ENCODE results near the gene C21orf91. TPM values are rescaled to one million over a fixed set of nuclear protein-coding genes. Genes with fewer than 3 reads are reported as not detected.

C21orf91 gene
- total and polyA plus RNA-seq, 4 donors = 1.8 to 7.2 (median 4.4) TPM

DNA sequence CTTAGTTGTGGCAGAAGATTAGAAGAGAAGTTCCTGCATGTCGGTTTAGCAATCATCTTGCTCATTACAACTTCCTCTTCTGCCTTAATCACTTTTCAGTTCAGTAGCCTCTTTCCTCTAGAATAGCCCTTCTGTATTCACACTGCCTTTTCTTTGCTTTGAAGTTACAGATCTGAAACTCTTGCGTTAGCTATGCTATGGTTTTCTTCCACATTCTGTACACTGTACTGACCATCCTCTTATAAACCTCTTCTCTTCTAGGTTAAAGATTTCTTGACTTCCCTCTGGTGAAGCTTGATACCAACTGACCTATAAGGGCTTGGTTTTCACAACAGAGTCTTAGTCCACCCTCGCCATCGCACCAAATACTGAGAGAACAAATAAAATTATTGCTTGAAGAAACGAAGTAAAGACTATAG is 35.0 kb downstream of the C21orf91 start:
- H3K27ac ChIP-seq (ENCODE audit: low read depth in 1 of 2, low read length in 2 of 2) = peak overlapping the region; percentile 16 to 47
- TF ChIP-seq NR2F2 (IDR thresholded peaks at IDR 0.05) (no peak), MAX (IDR thresholded peaks at IDR 0.05) (no peak), JUND (IDR thresholded peaks at IDR 0.05) (no peak), EGR1 (IDR thresholded peaks at IDR 0.05; ENCODE audit: low read depth in 2 of 2) (no peak), FOXA2 (IDR thresholded peaks at IDR 0.05) (no peak), CTCF (IDR thresholded peaks at IDR 0.05; ENCODE audit: low read depth, low read length, missing input control) (no peak), RAD21 (IDR thresholded peaks at IDR 0.05) (no peak), TAF1 (conservative IDR thresholded peaks at IDR 0.05) (no peak), HNF4G (IDR thresholded peaks at IDR 0.05) (no peak)
- TF ChIP-seq, protein P1, sequence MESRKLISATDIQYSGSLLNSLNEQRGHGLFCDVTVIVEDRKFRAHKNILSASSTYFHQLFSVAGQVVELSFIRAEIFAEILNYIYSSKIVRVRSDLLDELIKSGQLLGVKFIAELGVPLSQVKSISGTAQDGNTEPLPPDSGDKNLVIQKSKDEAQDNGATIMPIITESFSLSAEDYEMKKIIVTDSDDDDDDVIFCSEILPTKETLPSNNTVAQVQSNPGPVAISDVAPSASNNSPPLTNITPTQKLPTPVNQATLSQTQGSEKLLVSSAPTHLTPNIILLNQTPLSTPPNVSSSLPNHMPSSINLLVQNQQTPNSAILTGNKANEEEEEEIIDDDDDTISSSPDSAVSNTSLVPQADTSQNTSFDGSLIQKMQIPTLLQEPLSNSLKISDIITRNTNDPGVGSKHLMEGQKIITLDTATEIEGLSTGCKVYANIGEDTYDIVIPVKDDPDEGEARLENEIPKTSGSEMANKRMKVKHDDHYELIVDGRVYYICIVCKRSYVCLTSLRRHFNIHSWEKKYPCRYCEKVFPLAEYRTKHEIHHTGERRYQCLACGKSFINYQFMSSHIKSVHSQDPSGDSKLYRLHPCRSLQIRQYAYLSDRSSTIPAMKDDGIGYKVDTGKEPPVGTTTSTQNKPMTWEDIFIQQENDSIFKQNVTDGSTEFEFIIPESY (IDR thresholded peaks at IDR 0.05) = no peak
- H3K36me3 ChIP-seq (ENCODE audit: control insufficient read depth in 4 of 4, insufficient read depth in 3 of 4, low read depth in 1 of 4, low read length in 3 of 4) = peaks cover 2 to 16% (median 10%) of the 10 kb centered on the region in 4 donors
- 73% methylated on average over 5 of the region's 5 CpGs for WGBS
- H3K9ac ChIP-seq (ENCODE audit: low read depth in 1 of 2, low read length in 2 of 2) = no peak overlapping the region
- DNase-seq (ENCODE audit: low spot score) = no peak
- H3K4me3 ChIP-seq (ENCODE audit: low read depth in 1 of 3, low read length in 3 of 3) = no peak overlapping the region
- H3K9me3 ChIP-seq (ENCODE audit: control insufficient read depth in 4 of 4, low read length in 3 of 4) = peaks cover 0 to 8% (median 0%) of the 10 kb centered on the region in 4 donors
- no peaks in the 10 kb centered on the region for H3K4me1 ChIP-seq (ENCODE audit: control insufficient read depth in 4 of 4, insufficient read depth in 4 of 4, low read length in 3 of 4)
- H3K27me3 ChIP-seq (ENCODE audit: control insufficient read depth in 4 of 4, insufficient read depth in 4 of 4, low read length in 3 of 4) = no peaks in the 10 kb centered on the region

DNA sequence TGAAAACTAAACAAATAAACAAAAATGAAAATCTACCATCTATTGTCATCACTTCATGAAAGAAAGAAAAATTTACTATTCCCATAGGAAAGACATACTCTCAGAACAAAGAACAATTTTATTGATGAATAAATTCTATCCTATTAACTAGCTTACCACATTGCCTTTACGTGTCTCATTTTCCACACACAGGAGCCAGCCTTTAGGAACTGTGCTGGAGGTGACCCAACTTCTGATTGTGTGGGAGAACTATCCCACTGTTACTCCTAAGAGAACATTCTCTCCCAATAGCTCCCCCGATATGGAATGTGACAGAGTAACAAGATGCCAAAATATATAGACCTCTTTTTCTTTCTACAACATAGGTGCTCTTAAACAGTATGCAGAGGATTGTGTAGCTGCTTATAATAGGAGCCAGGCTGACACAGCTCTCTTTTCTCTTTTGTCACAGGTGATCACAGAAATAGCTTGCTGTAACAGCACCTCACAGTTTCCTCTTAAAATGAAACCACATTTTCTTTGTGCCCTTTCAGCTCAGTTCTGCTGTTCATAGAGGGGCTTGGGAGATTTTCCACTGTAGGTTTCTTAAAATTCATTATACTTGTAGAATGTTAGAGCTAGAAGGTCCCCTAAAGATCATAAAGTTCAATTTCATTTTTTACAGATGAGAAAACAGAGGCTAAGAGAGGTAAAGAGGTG is 35.5 kb downstream of the C21orf91 start:
- H3K27me3 ChIP-seq (ENCODE audit: control insufficient read depth in 4 of 4, insufficient read depth in 4 of 4, low read length in 3 of 4) = no peaks in the 10 kb centered on the region
- H3K36me3 ChIP-seq (ENCODE audit: control insufficient read depth in 4 of 4, insufficient read depth in 3 of 4, low read depth in 1 of 4, low read length in 3 of 4) = peaks cover 2 to 16% (median 10%) of the 10 kb centered on the region in 4 donors
- H3K4me3 ChIP-seq (ENCODE audit: low read depth in 1 of 3, low read length in 3 of 3) = no peak overlapping the region
- H3K9me3 ChIP-seq (ENCODE audit: control insufficient read depth in 4 of 4, low read length in 3 of 4) = peaks cover 0 to 8% (median 0%) of the 10 kb centered on the region in 4 donors
- 92% methylated on average over 2 of the region's 2 CpGs for WGBS
- no peaks in the 10 kb centered on the region for H3K4me1 ChIP-seq (ENCODE audit: control insufficient read depth in 4 of 4, insufficient read depth in 4 of 4, low read length in 3 of 4)
- TF ChIP-seq TAF1 (conservative IDR thresholded peaks at IDR 0.05) = no peak
- TF ChIP-seq CTCF (IDR thresholded peaks at IDR 0.05; ENCODE audit: low read depth, low read length, missing input control) = no peak
- TF ChIP-seq MAX (IDR thresholded peaks at IDR 0.05) = no peak
- no peak for TF ChIP-seq RAD21 (IDR thresholded peaks at IDR 0.05)
- TF ChIP-seq HNF4G (IDR thresholded peaks at IDR 0.05) = no peak
- DNase-seq (ENCODE audit: low spot score) = no peak
- H3K9ac ChIP-seq (ENCODE audit: low read depth in 1 of 2, low read length in 2 of 2) = no peak overlapping the region
- peak overlapping the region in 1 of 2 donors; percentile 47 for H3K27ac ChIP-seq (ENCODE audit: low read depth in 1 of 2, low read length in 2 of 2)

Measured in liver (tissue), 9 donors.